ENCODE data around the gene YIPF6.
A peak's percentile ranks its signal among the peaks of the same experiment; 100 is the strongest.
"Not testable (repeated sequence)": the region's sequence is repeated elsewhere in the genome, so short reads cannot be mapped to it uniquely, and the experiment has no call there.

The YIPF6 gene

GRCh38 chrX:68503836-68504636 is 5.2 kb downstream of the YIPF6 start:
- no peak for TF ChIP-seq CTCF (IDR thresholded peaks at IDR 0.05; ENCODE audit: insufficient read depth, low read depth, low read length, missing control alignments)
- DNase-seq (ENCODE audit: low read depth), result peak; percentile 28
- H3K4me3 ChIP-seq (ENCODE audit: low read depth, low read length), result no peak overlapping the region

GRCh38 chrX:68506649-68507048 is 7.8 kb downstream of the YIPF6 start:
- no peak overlapping the region for H3K4me3 ChIP-seq (ENCODE audit: low read depth, low read length)
- no peak for TF ChIP-seq CTCF (IDR thresholded peaks at IDR 0.05; ENCODE audit: insufficient read depth, low read depth, low read length, missing control alignments)
- no peak for DNase-seq (ENCODE audit: low read depth)

GRCh38 chrX:68508799-68509198 is 9.9 kb downstream of the YIPF6 start:
- TF ChIP-seq CTCF (IDR thresholded peaks at IDR 0.05; ENCODE audit: insufficient read depth, low read depth, low read length, missing control alignments), result no peak
- H3K4me3 ChIP-seq (ENCODE audit: low read depth, low read length), result no peak overlapping the region
- no peak for DNase-seq (ENCODE audit: low read depth)

GRCh38 chrX:68511255-68511654 is 12.4 kb downstream of the YIPF6 start:
- peak; percentile 66 for TF ChIP-seq CTCF (IDR thresholded peaks at IDR 0.05; ENCODE audit: insufficient read depth, low read depth, low read length, missing control alignments)
- H3K4me3 ChIP-seq (ENCODE audit: low read depth, low read length), result no peak overlapping the region
- DNase-seq (ENCODE audit: low read depth), result peak; percentile 44

GRCh38 chrX:68524680-68525079 is 25.8 kb downstream of the YIPF6 start:
- H3K4me3 ChIP-seq (ENCODE audit: low read depth, low read length); DNase-seq (ENCODE audit: low read depth): not testable (repeated sequence)

GRCh38 chrX:68532831-68533533 is 34.1 kb downstream of the YIPF6 start:
- no peak for DNase-seq (ENCODE audit: low read depth)
- H3K4me3 ChIP-seq (ENCODE audit: low read depth, low read length), result no peak overlapping the region
- TF ChIP-seq CTCF (IDR thresholded peaks at IDR 0.05; ENCODE audit: insufficient read depth, low read depth, low read length, missing control alignments), result no peak

- no peak overlapping the region for H3K4me3 ChIP-seq (ENCODE audit: low read depth, low read length)
- no peak for TF ChIP-seq CTCF (IDR thresholded peaks at IDR 0.05; ENCODE audit: insufficient read depth, low read depth, low read length, missing control alignments)
- no peak for DNase-seq (ENCODE audit: low read depth)
Measured at GRCh38 chrX:68533656-68534055, 34.8 kb downstream of the YIPF6 start.
